DND-41 (cell line): Measurements from ENCODE around the gene NUDCD3.

Experiments used
- ATAC-seq: fragments of 200-7000 bp; cut with Tn5 transposase; 3 replicates; pipeline ENCODE4 v1.9.1; 2021; ENCODE audit warnings: low read depth; ENCODE audit not compliant: insufficient read depth
- DNase-seq: peaks from one replicate; pipeline ENCODE4 v3.0.0-alpha.2; 2020
- H2AFZ ChIP-seq: 2 replicates; pipeline ENCODE4 v1.6.0; 2012; ENCODE audit warnings: low read depth, low read length
- H3K27ac ChIP-seq: 2 replicates; pipeline ENCODE4 v1.5.1; 2012; ENCODE audit warnings: low read length, inconsistent platforms
- H3K27me3 ChIP-seq: fragments of 200-600 bp; sonication (generic); 2 replicates; pipeline ENCODE4 v1.6.0; 2012; ENCODE audit warnings: low read length, mild to moderate bottlenecking, inconsistent platforms; ENCODE audit not compliant: insufficient read depth, poor library complexity
- H3K36me3 ChIP-seq: 2 replicates; pipeline ENCODE4 v1.5.1; 2012; ENCODE audit warnings: low read length, inconsistent platforms; ENCODE audit not compliant: insufficient read depth
- H3K4me1 ChIP-seq: 2 replicates; pipeline ENCODE4 v1.5.1; 2012; ENCODE audit warnings: mild to moderate bottlenecking, low read length; ENCODE audit not compliant: insufficient read depth
- H3K4me2 ChIP-seq: 2 replicates; pipeline ENCODE4 v1.6.0; 2012; ENCODE audit warnings: mild to moderate bottlenecking, moderate library complexity, low read length, inconsistent platforms; ENCODE audit not compliant: insufficient read depth
- H3K4me3 ChIP-seq, 2 experiments: fragments of 200-600 bp in 1 of 2; shearing (Covaris generic) in 1 of 2; 2 replicates each; pipeline ENCODE4 v1.5.1; 2012 to 2016; ENCODE audit warnings: inconsistent platforms in 2 of 2, low read length in 2 of 2, mild to moderate bottlenecking in 2 of 2, low read depth in 1 of 2, moderate library complexity in 1 of 2
- H3K79me2 ChIP-seq: 2 replicates; pipeline ENCODE4 v1.6.0; 2012; ENCODE audit warnings: low read length, inconsistent platforms; ENCODE audit not compliant: insufficient read depth
- H3K9ac ChIP-seq: 2 replicates; pipeline ENCODE4 v1.6.0; 2012; ENCODE audit warnings: low read depth, mild to moderate bottlenecking, inconsistent platforms, low read length, moderate library complexity
- H3K9me3 ChIP-seq: 2 replicates; pipeline ENCODE4 v1.5.1; 2012; ENCODE audit warnings: low read length, moderate library complexity, mild to moderate bottlenecking, inconsistent platforms; ENCODE audit not compliant: insufficient read depth, severe bottlenecking
- H4K20me1 ChIP-seq: 2 replicates; pipeline ENCODE4 v1.6.0; 2012; ENCODE audit warnings: low read length; ENCODE audit not compliant: insufficient read depth
- EZH2 ChIP-seq: IDR thresholded peaks from 3 replicates; pipeline ENCODE4 v1.6.1; 2012; ENCODE audit warnings: borderline replicate concordance, low read depth, mild to moderate bottlenecking, moderate library complexity, low read length, inconsistent platforms; ENCODE audit not compliant: severe bottlenecking
- TF ChIP-seq, protein P1 (sequence below): IDR thresholded peaks from 2 replicates; pipeline ENCODE4 v1.5.1; 2012; ENCODE audit warnings: borderline replicate concordance, low read length, moderate library complexity, mild to moderate bottlenecking; ENCODE audit not compliant: poor library complexity, severe bottlenecking; ENCODE audit errors: extremely low read depth

NUDCD3 gene

DNA sequence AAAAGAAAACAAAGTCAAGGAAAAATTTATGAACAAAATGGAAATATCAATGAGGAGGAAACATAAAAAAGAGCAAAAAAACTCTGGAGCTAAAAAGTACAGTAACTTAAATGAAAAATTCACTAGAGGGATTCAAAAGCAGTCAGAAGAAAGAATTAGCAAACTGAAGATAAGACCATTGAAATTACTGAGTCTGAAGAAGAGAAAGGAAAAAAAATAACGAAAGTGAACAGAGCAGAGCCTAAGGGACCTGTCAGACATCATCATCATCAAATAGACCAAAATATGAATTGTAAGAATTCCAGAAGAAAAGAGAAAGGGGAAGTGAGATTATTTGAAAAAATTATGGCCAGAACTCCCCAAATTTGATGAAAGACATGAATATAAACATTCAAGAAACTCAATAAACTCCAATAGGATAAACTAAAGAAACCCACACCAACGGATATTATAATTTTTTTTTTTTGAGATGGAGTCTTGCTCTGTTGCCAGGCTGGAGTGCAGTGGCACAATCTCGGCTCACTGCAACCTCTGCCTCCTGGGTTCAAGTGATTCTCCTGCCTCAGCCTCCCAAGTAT, 34.4 kb upstream of the NUDCD3 start:
- Histone ChIP-seq H3K4me3 (no peak overlapping the region), H3K9ac (no peak overlapping the region), H3K4me1 (no peaks in the 10 kb centered on the region), H3K79me2 (no peaks in the 10 kb centered on the region), H3K4me2 (no peak overlapping the region), H4K20me1 (no peaks in the 10 kb centered on the region), H3K36me3 (no peaks in the 10 kb centered on the region), H3K27ac (no peak overlapping the region), H2AFZ (no peak overlapping the region), H3K27me3 (peaks cover 4% of the 10 kb centered on the region), H3K9me3 (no peaks in the 10 kb centered on the region)
- TF ChIP-seq EZH2 = no peak
- TF ChIP-seq, protein P1, sequence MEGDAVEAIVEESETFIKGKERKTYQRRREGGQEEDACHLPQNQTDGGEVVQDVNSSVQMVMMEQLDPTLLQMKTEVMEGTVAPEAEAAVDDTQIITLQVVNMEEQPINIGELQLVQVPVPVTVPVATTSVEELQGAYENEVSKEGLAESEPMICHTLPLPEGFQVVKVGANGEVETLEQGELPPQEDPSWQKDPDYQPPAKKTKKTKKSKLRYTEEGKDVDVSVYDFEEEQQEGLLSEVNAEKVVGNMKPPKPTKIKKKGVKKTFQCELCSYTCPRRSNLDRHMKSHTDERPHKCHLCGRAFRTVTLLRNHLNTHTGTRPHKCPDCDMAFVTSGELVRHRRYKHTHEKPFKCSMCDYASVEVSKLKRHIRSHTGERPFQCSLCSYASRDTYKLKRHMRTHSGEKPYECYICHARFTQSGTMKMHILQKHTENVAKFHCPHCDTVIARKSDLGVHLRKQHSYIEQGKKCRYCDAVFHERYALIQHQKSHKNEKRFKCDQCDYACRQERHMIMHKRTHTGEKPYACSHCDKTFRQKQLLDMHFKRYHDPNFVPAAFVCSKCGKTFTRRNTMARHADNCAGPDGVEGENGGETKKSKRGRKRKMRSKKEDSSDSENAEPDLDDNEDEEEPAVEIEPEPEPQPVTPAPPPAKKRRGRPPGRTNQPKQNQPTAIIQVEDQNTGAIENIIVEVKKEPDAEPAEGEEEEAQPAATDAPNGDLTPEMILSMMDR = no peak
- ATAC-seq (no peak), DNase-seq (no peak)

- Histone ChIP-seq H3K9ac (no peak overlapping the region), H3K36me3 (no peaks in the 10 kb centered on the region), H3K4me1 (no peaks in the 10 kb centered on the region), H3K9me3 (no peaks in the 10 kb centered on the region), H3K4me3 (no peak overlapping the region), H3K27me3 (peaks cover 6% of the 10 kb centered on the region), H3K27ac (no peak overlapping the region), H3K4me2 (no peak overlapping the region), H3K79me2 (no peaks in the 10 kb centered on the region), H4K20me1 (no peaks in the 10 kb centered on the region), H2AFZ (no peak overlapping the region)
- no peak for ATAC-seq
- no peak for DNase-seq
- TF ChIP-seq, protein P1 = no peak
- no peak for TF ChIP-seq EZH2
These were observed 31.9 kb upstream of the NUDCD3 start for GRCh38 chr7:44522315-44522714.

GRCh38 chr7:44521347-44522095, 31.1 kb upstream of the NUDCD3 start:
- H3K4me1 ChIP-seq = no peaks in the 10 kb centered on the region
- no peak overlapping the region for H2AFZ ChIP-seq
- ATAC-seq (no peak), DNase-seq (no peak)
- H3K27me3 ChIP-seq = peaks cover 6% of the 10 kb centered on the region
- H3K4me2 ChIP-seq = no peak overlapping the region
- H3K4me3 ChIP-seq = no peak overlapping the region
- H4K20me1 ChIP-seq = no peaks in the 10 kb centered on the region
- H3K27ac ChIP-seq = no peak overlapping the region
- H3K79me2 ChIP-seq = no peaks in the 10 kb centered on the region
- TF ChIP-seq EZH2 = no peak
- TF ChIP-seq, protein P1 = no peak
- no peak overlapping the region for H3K9ac ChIP-seq
- H3K36me3 ChIP-seq = no peaks in the 10 kb centered on the region
- no peaks in the 10 kb centered on the region for H3K9me3 ChIP-seq
